WTC11 (cell line): ENCODE measurements around the gene APBA1. TPM values are rescaled to one million over a fixed set of nuclear protein-coding genes. Genes with fewer than 3 reads are reported as not detected.

Experiments
- ATAC-seq: fragments of 200-7000 bp; cut with Tn5 transposase; 2 replicates; pipeline ENCODE4 v1.10.0; 2021; ENCODE audit warnings: mild to moderate bottlenecking, moderate library complexity
- CTCF ChIA-PET: fragments of 300-600 bp; sonication (Branson Sonifier 250); formaldehyde crosslinking; loops from one replicate; lab custom pipeline; 2021; ENCODE audit warnings: antibody characterized with exemption; lab: Charles Lee
- POLR2A ChIA-PET: fragments of 350-600 bp; sonication (Branson Sonifier 250); formaldehyde crosslinking; loops from one replicate; lab custom pipeline; 2021; ENCODE audit warnings: antibody characterized with exemption; lab: Charles Lee
- DNase-seq: peaks from one replicate; pipeline ENCODE4 v3.0.0; 2021; ENCODE audit warnings: low spot score
- H3K27ac Mint-ChIP-seq: 2 replicates; pipeline ENCODE4 v1.8.0; 2021; ENCODE audit warnings: mixed read lengths
- H3K27me3 Mint-ChIP-seq: 2 replicates; pipeline ENCODE4 v1.8.0; 2021; ENCODE audit warnings: low read depth, mild to moderate bottlenecking, moderate library complexity, mixed read lengths
- H3K36me3 Mint-ChIP-seq: 2 replicates; pipeline ENCODE4 v1.8.0; 2021; ENCODE audit warnings: mixed read lengths
- H3K4me1 Mint-ChIP-seq: 2 replicates; pipeline ENCODE4 v1.8.0; 2022; ENCODE audit warnings: mixed read lengths
- H3K4me3 Mint-ChIP-seq: 2 replicates; pipeline ENCODE4 v1.8.0; 2021; ENCODE audit warnings: mild to moderate bottlenecking, moderate library complexity, mixed read lengths
- H3K9me3 Mint-ChIP-seq: 2 replicates; pipeline ENCODE4 v1.8.0; 2021; ENCODE audit warnings: mixed read lengths
- CREM ChIP-seq: sonication (generic); formaldehyde crosslinking; IDR thresholded peaks from 2 replicates; pipeline ENCODE4 v1.8.1; 2022; ENCODE audit warnings: mild to moderate bottlenecking, missing genetic modification reagents, moderate library complexity
- GABPB1 ChIP-seq: sonication (generic); formaldehyde crosslinking; IDR thresholded peaks from 2 replicates; pipeline ENCODE4 v1.8.1; 2023; ENCODE audit warnings: mild to moderate bottlenecking, missing genetic modification reagents
- HMGA2 ChIP-seq: fragments of 250-450 bp; sonication (Bioruptor Pico); IDR thresholded peaks from 2 replicates; pipeline ENCODE4 v1.4.0; 2021; ENCODE audit warnings: mild to moderate bottlenecking, moderate library complexity
- MXD4 ChIP-seq: fragments of 250-450 bp; sonication (Bioruptor Pico); IDR thresholded peaks from 2 replicates; pipeline ENCODE4 v1.8.0; 2021; ENCODE audit warnings: mild to moderate bottlenecking, moderate library complexity, borderline replicate concordance
- NFATC4 ChIP-seq: fragments of 250-450 bp; sonication (Bioruptor Pico); IDR thresholded peaks from 2 replicates; pipeline ENCODE4 v1.9.0; 2021; ENCODE audit warnings: mild to moderate bottlenecking
- NFE2L1 ChIP-seq: sonication (generic); formaldehyde crosslinking; IDR thresholded peaks from 2 replicates; pipeline ENCODE4 v1.8.1; 2023; ENCODE audit warnings: missing genetic modification reagents
- NR1H2 ChIP-seq: sonication (generic); formaldehyde crosslinking; IDR thresholded peaks from 2 replicates; pipeline ENCODE4 v1.9.0; 2021; ENCODE audit warnings: mild to moderate bottlenecking, moderate library complexity, missing genetic modification reagents
- TCF7 ChIP-seq: sonication (generic); formaldehyde crosslinking; IDR thresholded peaks from 2 replicates; pipeline ENCODE4 v1.8.0; 2022; ENCODE audit warnings: mild to moderate bottlenecking, low read depth, missing genetic modification reagents, moderate library complexity
- ZBTB21 ChIP-seq: sonication (generic); formaldehyde crosslinking; IDR thresholded peaks from 2 replicates; pipeline ENCODE4 v1.8.1; 2023; ENCODE audit warnings: mild to moderate bottlenecking, missing genetic modification reagents, borderline replicate concordance
- ZNF232 ChIP-seq: sonication (generic); formaldehyde crosslinking; IDR thresholded peaks from 2 replicates; pipeline ENCODE4 v1.8.0; 2022; ENCODE audit warnings: mild to moderate bottlenecking, missing genetic modification reagents
- total RNA-seq: library from RNA; stranded (reverse); gene quantifications from 3 replicates; pipeline ENCODE4 v1.2.3, GENCODE V29; 2021
- TF ChIP-seq, protein P1 (sequence below): sonication (generic); formaldehyde crosslinking; IDR thresholded peaks from 2 replicates; pipeline ENCODE4 v1.8.1; 2023; ENCODE audit warnings: mild to moderate bottlenecking, missing genetic modification reagents, moderate library complexity
- TF ChIP-seq, protein P2 (sequence below): fragments of 250-450 bp; sonication (Bioruptor Pico); IDR thresholded peaks from 2 replicates; pipeline ENCODE4 v1.9.0; 2021; ENCODE audit warnings: mild to moderate bottlenecking, borderline replicate concordance
- TF ChIP-seq, protein P3 (sequence below): sonication (generic); formaldehyde crosslinking; IDR thresholded peaks from 2 replicates; pipeline ENCODE4 v1.8.1; 2023; ENCODE audit warnings: mild to moderate bottlenecking, missing genetic modification reagents
- TF ChIP-seq, protein P4 (sequence below): sonication (generic); formaldehyde crosslinking; IDR thresholded peaks from 2 replicates; pipeline ENCODE4 v1.8.1; 2023; ENCODE audit warnings: mild to moderate bottlenecking, missing genetic modification reagents, borderline replicate concordance
- TF ChIP-seq, protein P5 (sequence below): sonication (generic); formaldehyde crosslinking; conservative IDR thresholded peaks from 2 replicates; pipeline ENCODE4 v1.8.1; 2023; ENCODE audit warnings: mild to moderate bottlenecking, low read depth, missing genetic modification reagents, moderate library complexity
- TF ChIP-seq, protein P6 (sequence below): fragments of 250-450 bp; sonication (Bioruptor Pico); IDR thresholded peaks from 2 replicates; pipeline ENCODE4 v2.1.2; 2022; ENCODE audit warnings: mild to moderate bottlenecking, moderate library complexity

The APBA1 gene
- total RNA-seq, 1 experiment from 2014 or later: 0.94 TPM

DNA sequence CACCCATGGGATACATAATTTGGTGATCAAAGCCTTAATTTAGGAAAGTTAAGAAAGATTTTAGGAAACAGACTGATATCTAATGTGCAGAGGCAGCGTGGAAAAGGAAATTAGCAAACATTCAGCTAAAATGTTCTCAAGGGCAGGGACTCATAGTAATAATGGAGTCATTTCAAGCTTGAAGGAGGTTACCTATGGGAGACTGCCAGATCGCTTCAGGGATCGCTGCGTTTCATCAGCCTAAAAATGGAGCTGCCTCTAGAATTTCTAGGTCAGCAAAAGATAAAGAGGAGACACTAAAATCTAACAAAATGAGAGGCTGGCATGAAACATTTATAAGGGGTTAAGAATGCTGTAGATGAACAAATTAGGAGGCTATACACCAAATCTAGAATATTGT lies 115.5 kb downstream of the APBA1 start:
- CTCF ChIA-PET: interaction anchor here (1.1 kb wide), 1 partner anchor 367 kb away, joined by 4 read pairs; no protein-coding TSS in a partner anchor
- ATAC-seq (no peak), DNase-seq (no peak)
- POLR2A ChIA-PET: no interaction called here
- H3K27ac Mint-ChIP-seq: no peak overlapping the region
- TF ChIP-seq, protein P1, sequence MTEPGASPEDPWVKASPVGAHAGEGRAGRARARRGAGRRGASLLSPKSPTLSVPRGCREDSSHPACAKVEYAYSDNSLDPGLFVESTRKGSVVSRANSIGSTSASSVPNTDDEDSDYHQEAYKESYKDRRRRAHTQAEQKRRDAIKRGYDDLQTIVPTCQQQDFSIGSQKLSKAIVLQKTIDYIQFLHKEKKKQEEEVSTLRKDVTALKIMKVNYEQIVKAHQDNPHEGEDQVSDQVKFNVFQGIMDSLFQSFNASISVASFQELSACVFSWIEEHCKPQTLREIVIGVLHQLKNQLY (CRISPR knock-in tag): no peak
- TF ChIP-seq NR1H2 (CRISPR knock-in tag) (no peak), NFATC4 (CRISPR knock-in tag) (no peak), ZNF232 (CRISPR knock-in tag) (no peak), NFE2L1 (CRISPR knock-in tag) (no peak), TCF7 (CRISPR knock-in tag) (no peak), MXD4 (CRISPR knock-in tag) (no peak), HMGA2 (CRISPR knock-in tag) (no peak), ZBTB21 (CRISPR knock-in tag) (no peak), CREM (CRISPR knock-in tag) (no peak), GABPB1 (no peak)
- TF ChIP-seq, protein P2, sequence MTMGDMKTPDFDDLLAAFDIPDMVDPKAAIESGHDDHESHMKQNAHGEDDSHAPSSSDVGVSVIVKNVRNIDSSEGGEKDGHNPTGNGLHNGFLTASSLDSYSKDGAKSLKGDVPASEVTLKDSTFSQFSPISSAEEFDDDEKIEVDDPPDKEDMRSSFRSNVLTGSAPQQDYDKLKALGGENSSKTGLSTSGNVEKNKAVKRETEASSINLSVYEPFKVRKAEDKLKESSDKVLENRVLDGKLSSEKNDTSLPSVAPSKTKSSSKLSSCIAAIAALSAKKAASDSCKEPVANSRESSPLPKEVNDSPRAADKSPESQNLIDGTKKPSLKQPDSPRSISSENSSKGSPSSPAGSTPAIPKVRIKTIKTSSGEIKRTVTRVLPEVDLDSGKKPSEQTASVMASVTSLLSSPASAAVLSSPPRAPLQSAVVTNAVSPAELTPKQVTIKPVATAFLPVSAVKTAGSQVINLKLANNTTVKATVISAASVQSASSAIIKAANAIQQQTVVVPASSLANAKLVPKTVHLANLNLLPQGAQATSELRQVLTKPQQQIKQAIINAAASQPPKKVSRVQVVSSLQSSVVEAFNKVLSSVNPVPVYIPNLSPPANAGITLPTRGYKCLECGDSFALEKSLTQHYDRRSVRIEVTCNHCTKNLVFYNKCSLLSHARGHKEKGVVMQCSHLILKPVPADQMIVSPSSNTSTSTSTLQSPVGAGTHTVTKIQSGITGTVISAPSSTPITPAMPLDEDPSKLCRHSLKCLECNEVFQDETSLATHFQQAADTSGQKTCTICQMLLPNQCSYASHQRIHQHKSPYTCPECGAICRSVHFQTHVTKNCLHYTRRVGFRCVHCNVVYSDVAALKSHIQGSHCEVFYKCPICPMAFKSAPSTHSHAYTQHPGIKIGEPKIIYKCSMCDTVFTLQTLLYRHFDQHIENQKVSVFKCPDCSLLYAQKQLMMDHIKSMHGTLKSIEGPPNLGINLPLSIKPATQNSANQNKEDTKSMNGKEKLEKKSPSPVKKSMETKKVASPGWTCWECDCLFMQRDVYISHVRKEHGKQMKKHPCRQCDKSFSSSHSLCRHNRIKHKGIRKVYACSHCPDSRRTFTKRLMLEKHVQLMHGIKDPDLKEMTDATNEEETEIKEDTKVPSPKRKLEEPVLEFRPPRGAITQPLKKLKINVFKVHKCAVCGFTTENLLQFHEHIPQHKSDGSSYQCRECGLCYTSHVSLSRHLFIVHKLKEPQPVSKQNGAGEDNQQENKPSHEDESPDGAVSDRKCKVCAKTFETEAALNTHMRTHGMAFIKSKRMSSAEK (CRISPR knock-in tag): no peak
- TF ChIP-seq, protein P3, sequence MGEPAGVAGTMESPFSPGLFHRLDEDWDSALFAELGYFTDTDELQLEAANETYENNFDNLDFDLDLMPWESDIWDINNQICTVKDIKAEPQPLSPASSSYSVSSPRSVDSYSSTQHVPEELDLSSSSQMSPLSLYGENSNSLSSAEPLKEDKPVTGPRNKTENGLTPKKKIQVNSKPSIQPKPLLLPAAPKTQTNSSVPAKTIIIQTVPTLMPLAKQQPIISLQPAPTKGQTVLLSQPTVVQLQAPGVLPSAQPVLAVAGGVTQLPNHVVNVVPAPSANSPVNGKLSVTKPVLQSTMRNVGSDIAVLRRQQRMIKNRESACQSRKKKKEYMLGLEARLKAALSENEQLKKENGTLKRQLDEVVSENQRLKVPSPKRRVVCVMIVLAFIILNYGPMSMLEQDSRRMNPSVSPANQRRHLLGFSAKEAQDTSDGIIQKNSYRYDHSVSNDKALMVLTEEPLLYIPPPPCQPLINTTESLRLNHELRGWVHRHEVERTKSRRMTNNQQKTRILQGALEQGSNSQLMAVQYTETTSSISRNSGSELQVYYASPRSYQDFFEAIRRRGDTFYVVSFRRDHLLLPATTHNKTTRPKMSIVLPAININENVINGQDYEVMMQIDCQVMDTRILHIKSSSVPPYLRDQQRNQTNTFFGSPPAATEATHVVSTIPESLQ (CRISPR knock-in tag): no peak
- TF ChIP-seq, protein P4, sequence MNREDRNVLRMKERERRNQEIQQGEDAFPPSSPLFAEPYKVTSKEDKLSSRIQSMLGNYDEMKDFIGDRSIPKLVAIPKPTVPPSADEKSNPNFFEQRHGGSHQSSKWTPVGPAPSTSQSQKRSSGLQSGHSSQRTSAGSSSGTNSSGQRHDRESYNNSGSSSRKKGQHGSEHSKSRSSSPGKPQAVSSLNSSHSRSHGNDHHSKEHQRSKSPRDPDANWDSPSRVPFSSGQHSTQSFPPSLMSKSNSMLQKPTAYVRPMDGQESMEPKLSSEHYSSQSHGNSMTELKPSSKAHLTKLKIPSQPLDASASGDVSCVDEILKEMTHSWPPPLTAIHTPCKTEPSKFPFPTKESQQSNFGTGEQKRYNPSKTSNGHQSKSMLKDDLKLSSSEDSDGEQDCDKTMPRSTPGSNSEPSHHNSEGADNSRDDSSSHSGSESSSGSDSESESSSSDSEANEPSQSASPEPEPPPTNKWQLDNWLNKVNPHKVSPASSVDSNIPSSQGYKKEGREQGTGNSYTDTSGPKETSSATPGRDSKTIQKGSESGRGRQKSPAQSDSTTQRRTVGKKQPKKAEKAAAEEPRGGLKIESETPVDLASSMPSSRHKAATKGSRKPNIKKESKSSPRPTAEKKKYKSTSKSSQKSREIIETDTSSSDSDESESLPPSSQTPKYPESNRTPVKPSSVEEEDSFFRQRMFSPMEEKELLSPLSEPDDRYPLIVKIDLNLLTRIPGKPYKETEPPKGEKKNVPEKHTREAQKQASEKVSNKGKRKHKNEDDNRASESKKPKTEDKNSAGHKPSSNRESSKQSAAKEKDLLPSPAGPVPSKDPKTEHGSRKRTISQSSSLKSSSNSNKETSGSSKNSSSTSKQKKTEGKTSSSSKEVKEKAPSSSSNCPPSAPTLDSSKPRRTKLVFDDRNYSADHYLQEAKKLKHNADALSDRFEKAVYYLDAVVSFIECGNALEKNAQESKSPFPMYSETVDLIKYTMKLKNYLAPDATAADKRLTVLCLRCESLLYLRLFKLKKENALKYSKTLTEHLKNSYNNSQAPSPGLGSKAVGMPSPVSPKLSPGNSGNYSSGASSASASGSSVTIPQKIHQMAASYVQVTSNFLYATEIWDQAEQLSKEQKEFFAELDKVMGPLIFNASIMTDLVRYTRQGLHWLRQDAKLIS (CRISPR knock-in tag): no peak
- TF ChIP-seq, protein P5, sequence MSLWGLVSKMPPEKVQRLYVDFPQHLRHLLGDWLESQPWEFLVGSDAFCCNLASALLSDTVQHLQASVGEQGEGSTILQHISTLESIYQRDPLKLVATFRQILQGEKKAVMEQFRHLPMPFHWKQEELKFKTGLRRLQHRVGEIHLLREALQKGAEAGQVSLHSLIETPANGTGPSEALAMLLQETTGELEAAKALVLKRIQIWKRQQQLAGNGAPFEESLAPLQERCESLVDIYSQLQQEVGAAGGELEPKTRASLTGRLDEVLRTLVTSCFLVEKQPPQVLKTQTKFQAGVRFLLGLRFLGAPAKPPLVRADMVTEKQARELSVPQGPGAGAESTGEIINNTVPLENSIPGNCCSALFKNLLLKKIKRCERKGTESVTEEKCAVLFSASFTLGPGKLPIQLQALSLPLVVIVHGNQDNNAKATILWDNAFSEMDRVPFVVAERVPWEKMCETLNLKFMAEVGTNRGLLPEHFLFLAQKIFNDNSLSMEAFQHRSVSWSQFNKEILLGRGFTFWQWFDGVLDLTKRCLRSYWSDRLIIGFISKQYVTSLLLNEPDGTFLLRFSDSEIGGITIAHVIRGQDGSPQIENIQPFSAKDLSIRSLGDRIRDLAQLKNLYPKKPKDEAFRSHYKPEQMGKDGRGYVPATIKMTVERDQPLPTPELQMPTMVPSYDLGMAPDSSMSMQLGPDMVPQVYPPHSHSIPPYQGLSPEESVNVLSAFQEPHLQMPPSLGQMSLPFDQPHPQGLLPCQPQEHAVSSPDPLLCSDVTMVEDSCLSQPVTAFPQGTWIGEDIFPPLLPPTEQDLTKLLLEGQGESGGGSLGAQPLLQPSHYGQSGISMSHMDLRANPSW (CRISPR knock-in tag): no peak
- TF ChIP-seq, protein P6, sequence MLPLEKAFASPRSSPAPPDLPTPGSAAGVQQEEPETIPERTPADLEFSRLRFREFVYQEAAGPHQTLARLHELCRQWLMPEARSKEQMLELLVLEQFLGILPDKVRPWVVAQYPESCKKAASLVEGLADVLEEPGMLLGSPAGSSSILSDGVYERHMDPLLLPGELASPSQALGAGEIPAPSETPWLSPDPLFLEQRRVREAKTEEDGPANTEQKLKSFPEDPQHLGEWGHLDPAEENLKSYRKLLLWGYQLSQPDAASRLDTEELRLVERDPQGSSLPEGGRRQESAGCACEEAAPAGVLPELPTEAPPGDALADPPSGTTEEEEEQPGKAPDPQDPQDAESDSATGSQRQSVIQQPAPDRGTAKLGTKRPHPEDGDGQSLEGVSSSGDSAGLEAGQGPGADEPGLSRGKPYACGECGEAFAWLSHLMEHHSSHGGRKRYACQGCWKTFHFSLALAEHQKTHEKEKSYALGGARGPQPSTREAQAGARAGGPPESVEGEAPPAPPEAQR (CRISPR knock-in tag): no peak
- no peaks in the 10 kb centered on the region for H3K27me3 Mint-ChIP-seq
- H3K4me3 Mint-ChIP-seq: no peak overlapping the region
- H3K4me1 Mint-ChIP-seq: peaks cover 11% of the 10 kb centered on the region
- H3K9me3 Mint-ChIP-seq: no peaks in the 10 kb centered on the region
- H3K36me3 Mint-ChIP-seq: no peaks in the 10 kb centered on the region
